ENCODE results near the gene COL8A1. TPM values are rescaled to one million over a fixed set of nuclear protein-coding genes. Genes with fewer than 3 reads are reported as not detected.

The COL8A1 gene
- total and polyA plus RNA-seq, 9 of the 15 experiments (the other 6 are each of a cell fraction or from before 2014, with no cell fraction given) = 0.07 TPM; not detected in 8

GRCh38 chr3:99637368-99638111 is 854 bp upstream of the COL8A1 start:
- H3K4me1 ChIP-seq (replicated peaks in 1 of 2; ENCODE audit: control insufficient read depth in 2 of 2, insufficient read depth in 2 of 2, low read length in 2 of 2) = no peaks in the 10 kb centered on the region; a peak in 1 of 5 replicates
- H4K20me1 ChIP-seq (replicated peaks; ENCODE audit: control insufficient read depth, insufficient read depth, low read length) = no peaks in the 10 kb centered on the region
- ATAC-seq = no peak
- ChIA-PET CTCF (ENCODE audit: low intra/inter-chr PET ratio) (no interaction called here), POLR2A (no interaction called here)
- no peak overlapping the region for H3K27ac ChIP-seq (ENCODE audit: extremely low read depth, low read depth, low read length)
- TF ChIP-seq NR2C2 (CRISPR knock-in tag; IDR thresholded peaks at IDR 0.05) (no peak), NR2C2 (tag; IDR thresholded peaks at IDR 0.05) (no peak), ETS2 (tag; IDR thresholded peaks at IDR 0.05; ENCODE audit: borderline replicate concordance, poor library complexity, severe bottlenecking) (no peak), ZNF253 (CRISPR knock-in tag; conservative IDR thresholded peaks at IDR 0.05) (no peak), E2F1 (CRISPR knock-in tag; IDR thresholded peaks at IDR 0.05) (no peak), HMBOX1 (IDR thresholded peaks at IDR 0.05) (no peak)
- H3K27me3 ChIP-seq (ENCODE audit: control insufficient read depth in 2 of 2, insufficient read depth in 2 of 2, low read length in 2 of 2) = peaks cover 3 to 11% of the 10 kb centered on the region in 2 experiments; a peak in 3 of 5 replicates
- no peaks in the 10 kb centered on the region for H3K9me3 ChIP-seq (replicated peaks; ENCODE audit: control insufficient read depth, insufficient read depth, low read depth, low read length)
- in situ Hi-C loops (cut with MboI) (no loop called here), intact Hi-C loops (cut with micrococcal nuclease) (loop anchor here (2.0 kb wide), 1 partner anchor 45 kb away; no protein-coding TSS in a partner anchor)
- H3K79me2 ChIP-seq (ENCODE audit: control insufficient read depth, insufficient read depth, low read length) = no peaks in the 10 kb centered on the region
- BruUV-seq (replicated peaks) = no TSS peak
- H3K4me3 ChIP-seq = no peak overlapping the region
- DNase-seq (ENCODE audit: extremely low read depth in 1 of 4, low spot score in 3 of 4) = no peak
- under 1% methylated on average over 16 of the region's 22 CpGs for WGBS (ENCODE audit: insufficient coverage, low coverage, missing lambda C conversion rate)
- H2AFZ ChIP-seq (ENCODE audit: low read depth, low read length) = no peak overlapping the region
- no peak overlapping the region for H3K9ac ChIP-seq (ENCODE audit: insufficient read depth in 1 of 2, low read depth in 2 of 2, low read length in 2 of 2)
- FAIRE-seq = no peak
- H3K36me3 ChIP-seq (ENCODE audit: control insufficient read depth, insufficient read depth, low read length) = no peaks in the 10 kb centered on the region
- H3K9me1 ChIP-seq (ENCODE audit: control insufficient read depth, insufficient read depth, low read length) = no peaks in the 10 kb centered on the region
- no peak overlapping the region for H3K4me2 ChIP-seq (ENCODE audit: insufficient read depth, low read length)
